A673 (cell line): Measurements from ENCODE around the gene PRKCA.

Source experiments
- CTCF ChIP-seq: fragments of 300-800, 200-600 bp; sonication (generic); conservative IDR thresholded peaks from 2 replicates; pipeline ENCODE4 v1.5.1; 2017; ENCODE audit warnings: low read depth, mild to moderate bottlenecking, antibody characterized with exemption, low read length, moderate library complexity, mixed read lengths
- EZH2 ChIP-seq: fragments of 200-600 bp; sonication (generic); IDR thresholded peaks from 2 replicates; pipeline ENCODE4 v1.6.1; 2017; ENCODE audit warnings: borderline replicate concordance, low read depth, mild to moderate bottlenecking, mixed read lengths, antibody characterized with exemption, low read length; ENCODE audit not compliant: poor library complexity, severe bottlenecking

- TF ChIP-seq CTCF (no peak), EZH2 (no peak)
Measured at GRCh38 chr17:66412857-66413558, 110.6 kb downstream of the PRKCA start.
